ENCODE results near the gene CCDC183. TPM values are rescaled to one million over a fixed set of nuclear protein-coding genes. Genes with fewer than 3 reads are reported as not detected.
"Not testable (repeated sequence)": the region's sequence is repeated elsewhere in the genome, so short reads cannot be mapped to it uniquely, and the experiment has no call there.

CCDC183 gene
- total RNA-seq, 1 donor = not detected

DNA sequence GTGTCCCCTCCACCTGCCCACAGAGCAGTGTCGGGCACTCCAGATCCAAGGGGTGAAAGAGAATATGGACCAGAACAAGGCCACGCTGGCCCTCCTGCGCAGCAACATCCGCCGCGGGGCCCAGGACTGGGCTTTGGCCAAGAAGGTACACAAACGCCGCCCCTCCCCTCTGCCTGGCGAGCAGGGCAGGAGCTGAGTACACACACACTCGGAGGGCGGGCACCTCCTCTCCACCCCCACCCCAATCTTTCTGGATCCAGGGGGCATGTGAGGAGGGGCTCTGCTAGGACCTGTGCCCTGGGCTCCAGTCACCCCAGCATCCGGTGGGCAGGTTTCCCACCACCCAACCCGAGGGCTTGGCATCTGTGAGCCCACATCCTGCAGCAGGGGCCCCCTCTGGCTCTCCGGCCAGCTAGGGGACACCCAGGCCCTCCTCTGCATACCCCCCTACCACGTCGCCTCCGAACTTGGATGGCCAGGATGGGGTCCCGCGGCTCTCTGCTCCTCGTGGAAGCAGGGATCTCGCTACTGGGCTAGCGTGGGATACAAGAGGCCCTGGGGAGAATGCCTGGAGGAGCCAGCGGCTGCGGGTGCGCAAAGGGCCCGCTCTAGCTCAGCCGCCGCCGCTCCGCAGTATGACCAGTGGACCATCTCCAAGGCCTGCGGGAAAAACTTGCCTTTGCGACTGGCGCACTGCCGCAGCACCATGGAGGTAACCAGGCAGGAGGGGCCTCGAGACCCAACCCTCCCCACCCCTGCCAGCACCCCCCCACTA lies 3.1 kb downstream of the CCDC183 start:
- TF ChIP-seq, protein P1, sequence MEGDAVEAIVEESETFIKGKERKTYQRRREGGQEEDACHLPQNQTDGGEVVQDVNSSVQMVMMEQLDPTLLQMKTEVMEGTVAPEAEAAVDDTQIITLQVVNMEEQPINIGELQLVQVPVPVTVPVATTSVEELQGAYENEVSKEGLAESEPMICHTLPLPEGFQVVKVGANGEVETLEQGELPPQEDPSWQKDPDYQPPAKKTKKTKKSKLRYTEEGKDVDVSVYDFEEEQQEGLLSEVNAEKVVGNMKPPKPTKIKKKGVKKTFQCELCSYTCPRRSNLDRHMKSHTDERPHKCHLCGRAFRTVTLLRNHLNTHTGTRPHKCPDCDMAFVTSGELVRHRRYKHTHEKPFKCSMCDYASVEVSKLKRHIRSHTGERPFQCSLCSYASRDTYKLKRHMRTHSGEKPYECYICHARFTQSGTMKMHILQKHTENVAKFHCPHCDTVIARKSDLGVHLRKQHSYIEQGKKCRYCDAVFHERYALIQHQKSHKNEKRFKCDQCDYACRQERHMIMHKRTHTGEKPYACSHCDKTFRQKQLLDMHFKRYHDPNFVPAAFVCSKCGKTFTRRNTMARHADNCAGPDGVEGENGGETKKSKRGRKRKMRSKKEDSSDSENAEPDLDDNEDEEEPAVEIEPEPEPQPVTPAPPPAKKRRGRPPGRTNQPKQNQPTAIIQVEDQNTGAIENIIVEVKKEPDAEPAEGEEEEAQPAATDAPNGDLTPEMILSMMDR (IDR thresholded peaks at IDR 0.05; ENCODE audit: insufficient read depth, low read length) = no peak
- H3K4me3 ChIP-seq (ENCODE audit: low read depth, low read length) = no peak overlapping the region
- DNase-seq (ENCODE audit: low read depth) = no peak

DNA sequence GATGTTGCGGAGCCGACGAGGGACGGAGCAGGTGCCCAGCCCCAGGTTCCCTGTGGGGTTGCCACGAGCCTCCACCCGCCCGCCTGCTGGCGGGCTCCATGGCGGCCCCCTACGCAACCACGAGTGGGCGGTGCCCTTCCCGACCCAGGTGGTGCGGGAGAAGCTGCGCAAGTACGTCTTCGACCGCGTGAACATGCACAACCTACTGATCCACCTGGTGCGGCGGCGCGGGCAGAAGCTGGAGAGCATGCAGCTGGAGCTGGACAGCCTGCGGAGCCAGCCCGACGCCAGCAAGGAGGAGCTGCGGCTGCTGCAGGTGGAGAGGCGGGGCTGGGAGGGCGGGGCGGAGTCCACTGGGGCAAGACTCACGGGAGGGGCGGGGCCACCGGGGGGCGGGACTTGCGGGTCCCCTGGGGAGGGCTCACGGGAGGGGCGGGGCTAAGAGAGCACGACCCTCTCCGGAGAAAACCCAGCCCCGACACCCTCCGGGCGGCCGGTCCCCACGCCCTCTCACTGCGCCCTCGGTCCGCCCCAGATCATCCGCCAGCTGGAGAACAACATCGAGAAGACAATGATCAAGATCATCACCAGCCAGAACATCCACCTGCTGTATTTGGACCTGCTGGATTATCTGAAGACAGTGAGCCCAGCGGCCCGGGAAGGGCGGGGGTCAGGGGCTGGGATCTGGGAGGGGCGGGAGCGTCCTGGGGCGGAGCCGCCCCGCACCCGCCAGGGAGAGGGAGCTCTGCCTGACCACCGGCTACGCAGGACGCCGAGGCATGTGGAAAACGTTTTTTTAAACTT lies 3.9 kb downstream of the CCDC183 start:
- DNase-seq (ENCODE audit: low read depth) = peak; percentile 18
- no peak overlapping the region for H3K4me3 ChIP-seq (ENCODE audit: low read depth, low read length)
- TF ChIP-seq, protein P1 (IDR thresholded peaks at IDR 0.05; ENCODE audit: insufficient read depth, low read length) = no peak

DNA sequence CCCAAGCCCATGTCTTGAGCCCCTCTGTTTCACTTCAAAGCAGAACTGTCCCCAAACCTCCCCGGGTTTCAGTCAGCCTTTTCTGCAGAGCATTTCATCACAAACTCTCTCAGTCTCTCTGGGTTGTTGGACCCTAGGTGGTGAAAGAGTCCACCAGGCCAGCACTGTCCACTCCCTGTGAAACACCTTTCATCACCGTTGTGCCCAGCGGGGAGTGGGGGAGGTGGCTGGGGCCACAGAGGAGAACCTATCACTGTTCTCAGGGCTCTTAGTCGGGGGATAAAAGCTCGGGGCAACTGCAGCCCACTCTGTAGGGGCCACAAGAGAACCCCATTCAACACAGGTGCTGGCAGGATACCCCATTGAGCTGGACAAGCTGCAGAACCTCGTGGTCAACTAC lies 6.2 kb downstream of the CCDC183 start:
- TF ChIP-seq, protein P1 (IDR thresholded peaks at IDR 0.05; ENCODE audit: insufficient read depth, low read length) = no peak
- H3K4me3 ChIP-seq (ENCODE audit: low read depth, low read length) = no peak overlapping the region
- DNase-seq (ENCODE audit: low read depth) = no peak

DNA sequence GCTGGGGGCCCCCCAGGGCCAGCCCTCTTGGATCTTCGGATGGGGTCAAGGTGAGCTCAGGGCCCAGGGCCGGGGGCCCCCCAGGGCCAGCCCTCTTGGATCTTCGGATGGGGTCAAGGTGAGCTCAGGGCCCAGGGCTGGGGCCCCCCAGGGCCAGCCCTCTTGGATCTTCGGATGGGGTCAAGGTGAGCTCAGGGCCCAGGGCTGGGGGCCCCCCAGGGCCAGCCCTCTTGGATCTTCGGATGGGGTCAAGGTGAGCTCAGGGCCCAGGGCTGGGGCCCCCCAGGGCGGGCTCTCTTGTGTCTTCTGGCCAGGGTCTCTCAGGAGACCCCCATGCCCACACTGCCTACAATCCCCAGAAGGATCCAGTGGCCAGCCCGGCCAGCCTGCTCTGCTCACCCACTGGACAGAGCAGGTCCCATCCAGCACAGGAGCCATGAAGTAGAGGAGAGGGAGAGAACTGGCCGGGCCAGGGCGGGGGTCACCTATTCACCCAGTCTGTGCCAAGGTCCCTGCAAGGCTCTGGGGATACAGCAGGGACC lies 6.9 kb downstream of the CCDC183 start:
- DNase-seq (ENCODE audit: low read depth); H3K4me3 ChIP-seq (ENCODE audit: low read depth, low read length): not testable (repeated sequence)

DNA sequence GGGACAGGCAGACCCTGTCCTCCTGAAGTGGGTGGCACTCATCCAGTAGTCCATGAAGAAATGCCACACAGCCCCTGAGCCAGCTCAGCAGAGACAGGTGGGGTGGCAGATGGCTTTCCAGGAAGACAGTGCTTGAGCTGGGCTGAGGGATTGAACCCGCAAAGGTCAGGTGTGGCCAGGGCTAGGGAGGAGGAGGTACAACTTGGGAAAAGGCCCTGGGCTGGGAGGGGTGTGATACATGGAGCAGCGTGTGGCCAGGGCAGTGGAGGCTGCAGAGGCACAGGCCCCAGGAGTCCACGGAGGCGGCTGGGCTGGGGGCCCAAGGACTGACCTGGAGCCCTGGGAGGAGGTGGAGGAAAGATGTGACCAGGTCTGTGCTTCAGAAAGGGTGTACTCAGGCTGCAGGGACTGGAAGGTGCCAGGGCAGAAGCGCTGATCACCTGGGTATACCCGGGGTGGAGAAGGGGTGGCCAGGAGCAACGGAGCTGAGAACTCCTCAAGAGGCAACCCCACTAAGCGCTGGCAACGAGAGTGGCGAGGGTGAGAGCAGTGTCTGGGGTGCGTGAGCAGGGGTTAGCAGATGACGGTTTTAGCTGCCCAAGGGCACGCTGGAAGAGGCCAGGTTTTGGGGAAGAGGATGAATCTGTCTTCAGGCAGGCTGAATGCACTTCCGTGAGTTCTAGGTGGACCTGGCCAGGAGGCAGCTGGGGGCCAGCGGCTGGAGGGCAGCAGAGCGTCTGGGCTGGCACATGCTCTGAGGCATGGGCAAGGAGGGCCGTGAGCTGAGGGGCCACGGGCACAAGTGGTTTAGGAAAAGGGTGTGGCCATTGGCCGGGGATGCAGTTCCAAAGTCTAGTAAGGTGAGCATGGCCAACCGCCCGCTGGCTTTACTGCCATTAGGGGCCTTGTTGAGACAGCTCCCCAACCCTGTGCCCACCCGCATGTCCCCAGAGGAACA lies 7.7 kb downstream of the CCDC183 start:
- H3K4me3 ChIP-seq (ENCODE audit: low read depth, low read length) = no peak overlapping the region
- TF ChIP-seq, protein P1 (IDR thresholded peaks at IDR 0.05; ENCODE audit: insufficient read depth, low read length) = no peak

DNA sequence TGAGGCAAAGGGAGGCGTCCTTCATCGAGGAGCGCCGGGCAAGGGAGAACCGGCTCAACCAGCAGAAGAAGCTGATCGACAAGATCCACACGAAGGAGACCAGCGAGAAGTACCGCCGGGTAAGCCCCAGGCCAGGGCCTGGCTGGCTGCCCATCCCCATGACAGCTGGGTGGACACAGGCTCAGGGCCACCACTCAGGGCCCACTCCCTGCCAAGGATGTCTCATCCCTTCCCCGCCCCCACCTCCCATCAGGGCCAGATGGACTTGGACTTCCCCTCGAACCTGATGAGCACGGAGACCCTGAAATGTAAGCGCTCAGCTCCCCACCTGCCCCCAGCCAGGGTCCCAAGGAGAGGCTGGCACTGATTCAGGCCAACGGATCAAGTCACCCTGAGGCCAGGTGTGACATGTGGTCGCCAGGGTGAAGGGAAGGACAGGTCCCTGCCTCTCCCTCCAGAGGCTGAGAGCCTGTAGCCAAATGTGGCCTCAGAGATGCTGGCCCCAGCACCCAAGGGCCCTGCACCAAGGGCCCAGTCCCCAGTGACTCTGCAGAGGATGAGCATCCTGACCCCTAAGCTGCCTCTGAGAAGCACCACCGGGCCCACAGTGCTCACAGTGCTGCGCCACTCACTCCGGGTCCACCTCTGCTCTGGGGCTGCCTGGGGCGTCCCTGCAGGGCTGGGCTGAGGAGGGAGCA lies 8.5 kb downstream of the CCDC183 start:
- no peak overlapping the region for H3K4me3 ChIP-seq (ENCODE audit: low read depth, low read length)
- DNase-seq (ENCODE audit: low read depth) = no peak

More for the DNA sequence above, 7.7 kb downstream of the CCDC183 start:
- no peak for DNase-seq (ENCODE audit: low read depth)

More for the DNA sequence above, 8.5 kb downstream of the CCDC183 start:
- TF ChIP-seq, protein P1 (IDR thresholded peaks at IDR 0.05; ENCODE audit: insufficient read depth, low read length) = no peak

All from fibroblast of the aortic adventitia (primary cell).